ENCODE data around the gene KANK3. TPM values are rescaled to one million over a fixed set of nuclear protein-coding genes. Genes with fewer than 3 reads are reported as not detected.
A peak's percentile ranks its signal among the peaks of the same experiment; 100 is the strongest.

KANK3 gene
- total and polyA plus RNA-seq, 10 of the 15 experiments (the other 5 are each of a cell fraction or from before 2014, with no cell fraction given), result 0.03 to 0.93 (median 0.22) TPM; not detected in 1

DNA sequence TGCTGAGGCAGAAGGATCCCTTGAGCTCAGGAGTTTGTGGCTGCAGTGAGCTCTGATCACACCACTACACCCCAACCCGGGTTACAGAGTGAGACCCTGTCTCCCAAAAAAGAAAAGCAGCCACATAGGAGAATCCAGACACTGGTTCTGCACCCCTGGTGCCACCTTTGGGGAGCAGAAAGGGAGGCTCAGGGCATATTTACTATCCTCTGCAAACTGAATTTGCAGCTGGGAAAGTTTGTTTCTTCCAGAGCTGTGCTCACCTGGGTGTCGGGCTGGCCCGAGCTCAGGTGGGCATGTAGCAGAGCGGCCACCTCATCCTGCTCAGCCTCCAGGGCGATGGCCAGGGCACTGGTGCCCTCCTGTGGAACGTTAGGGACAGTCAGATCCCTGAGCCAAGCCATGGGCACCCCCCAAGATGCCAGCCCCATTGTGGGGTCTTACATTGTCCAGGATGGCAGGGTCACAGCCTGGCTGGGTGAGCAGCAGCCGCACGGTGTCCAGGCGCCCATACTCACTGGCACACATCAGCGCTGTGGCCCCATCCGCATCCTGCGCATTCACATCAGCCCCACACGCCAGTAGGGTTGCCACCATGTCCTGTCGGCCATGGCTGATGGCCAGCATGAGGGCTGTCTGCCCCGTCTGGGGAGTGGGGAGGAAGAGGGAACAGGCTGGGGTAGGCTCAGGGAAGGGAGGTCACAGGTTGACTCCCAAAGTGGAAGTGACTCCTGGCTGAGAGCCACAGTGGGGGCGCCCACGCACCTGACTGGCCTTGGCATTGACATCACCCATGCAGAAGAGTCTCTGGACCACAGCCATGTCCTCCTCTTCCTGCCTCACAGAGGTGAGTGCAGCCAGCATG lies 18.6 kb downstream of the KANK3 start (continued):
- TF ChIP-seq, protein P1, sequence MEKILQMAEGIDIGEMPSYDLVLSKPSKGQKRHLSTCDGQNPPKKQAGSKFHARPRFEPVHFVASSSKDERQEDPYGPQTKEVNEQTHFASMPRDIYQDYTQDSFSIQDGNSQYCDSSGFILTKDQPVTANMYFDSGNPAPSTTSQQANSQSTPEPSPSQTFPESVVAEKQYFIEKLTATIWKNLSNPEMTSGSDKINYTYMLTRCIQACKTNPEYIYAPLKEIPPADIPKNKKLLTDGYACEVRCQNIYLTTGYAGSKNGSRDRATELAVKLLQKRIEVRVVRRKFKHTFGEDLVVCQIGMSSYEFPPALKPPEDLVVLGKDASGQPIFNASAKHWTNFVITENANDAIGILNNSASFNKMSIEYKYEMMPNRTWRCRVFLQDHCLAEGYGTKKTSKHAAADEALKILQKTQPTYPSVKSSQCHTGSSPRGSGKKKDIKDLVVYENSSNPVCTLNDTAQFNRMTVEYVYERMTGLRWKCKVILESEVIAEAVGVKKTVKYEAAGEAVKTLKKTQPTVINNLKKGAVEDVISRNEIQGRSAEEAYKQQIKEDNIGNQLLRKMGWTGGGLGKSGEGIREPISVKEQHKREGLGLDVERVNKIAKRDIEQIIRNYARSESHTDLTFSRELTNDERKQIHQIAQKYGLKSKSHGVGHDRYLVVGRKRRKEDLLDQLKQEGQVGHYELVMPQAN (conservative IDR thresholded peaks at IDR 0.05), result no peak
- peak; percentile 47; the same call in 1 of the 2 replicates for TF ChIP-seq FOXM1 (IDR thresholded peaks at IDR 0.05; ENCODE audit: low read depth, low read length)
- no peak for TF ChIP-seq PRDM15 (CRISPR knock-in tag; IDR thresholded peaks at IDR 0.05)
- no peak for TF ChIP-seq ZBTB33 (IDR thresholded peaks at IDR 0.05)
- TF ChIP-seq CUX1 (IDR thresholded peaks at IDR 0.05; ENCODE audit: insufficient replicate concordance, low read depth, low read length), result no peak
- 0 out of 2 replicates have a peak, but pooled peaks have one; percentile 14 for TF ChIP-seq BACH1 (IDR thresholded peaks at IDR 0.05; ENCODE audit: borderline replicate concordance)
- TF ChIP-seq SRF (IDR thresholded peaks at IDR 0.05; ENCODE audit: low read depth in 2 of 2, low read length in 2 of 2), result no peak
- TF ChIP-seq, protein P2, sequence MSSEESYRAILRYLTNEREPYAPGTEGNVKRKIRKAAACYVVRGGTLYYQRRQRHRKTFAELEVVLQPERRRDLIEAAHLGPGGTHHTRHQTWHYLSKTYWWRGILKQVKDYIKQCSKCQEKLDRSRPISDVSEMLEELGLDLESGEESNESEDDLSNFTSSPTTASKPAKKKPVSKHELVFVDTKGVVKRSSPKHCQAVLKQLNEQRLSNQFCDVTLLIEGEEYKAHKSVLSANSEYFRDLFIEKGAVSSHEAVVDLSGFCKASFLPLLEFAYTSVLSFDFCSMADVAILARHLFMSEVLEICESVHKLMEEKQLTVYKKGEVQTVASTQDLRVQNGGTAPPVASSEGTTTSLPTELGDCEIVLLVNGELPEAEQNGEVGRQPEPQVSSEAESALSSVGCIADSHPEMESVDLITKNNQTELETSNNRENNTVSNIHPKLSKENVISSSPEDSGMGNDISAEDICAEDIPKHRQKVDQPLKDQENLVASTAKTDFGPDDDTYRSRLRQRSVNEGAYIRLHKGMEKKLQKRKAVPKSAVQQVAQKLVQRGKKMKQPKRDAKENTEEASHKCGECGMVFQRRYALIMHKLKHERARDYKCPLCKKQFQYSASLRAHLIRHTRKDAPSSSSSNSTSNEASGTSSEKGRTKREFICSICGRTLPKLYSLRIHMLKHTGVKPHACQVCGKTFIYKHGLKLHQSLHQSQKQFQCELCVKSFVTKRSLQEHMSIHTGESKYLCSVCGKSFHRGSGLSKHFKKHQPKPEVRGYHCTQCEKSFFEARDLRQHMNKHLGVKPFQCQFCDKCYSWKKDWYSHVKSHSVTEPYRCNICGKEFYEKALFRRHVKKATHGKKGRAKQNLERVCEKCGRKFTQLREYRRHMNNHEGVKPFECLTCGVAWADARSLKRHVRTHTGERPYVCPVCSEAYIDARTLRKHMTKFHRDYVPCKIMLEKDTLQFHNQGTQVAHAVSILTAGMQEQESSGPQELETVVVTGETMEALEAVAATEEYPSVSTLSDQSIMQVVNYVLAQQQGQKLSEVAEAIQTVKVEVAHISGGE (CRISPR knock-in tag; IDR thresholded peaks at IDR 0.05), result no peak
- TF ChIP-seq ESRRA (IDR thresholded peaks at IDR 0.05; ENCODE audit: low read length), result no peak
- TF ChIP-seq MTA2 (IDR thresholded peaks at IDR 0.05; ENCODE audit: low read depth), result no peak

All from GM12878 (cell line).